GM18858 (cell line): Measurements from ENCODE around the gene DNAJC11.

Source experiments
- ATAC-seq: cut with Tn5 transposase; IDR thresholded peaks from one replicate; pipeline ENCODE4 v1.9.1; 2021; ENCODE audit not compliant: unreplicated experiment

DNAJC11 gene

DNA sequence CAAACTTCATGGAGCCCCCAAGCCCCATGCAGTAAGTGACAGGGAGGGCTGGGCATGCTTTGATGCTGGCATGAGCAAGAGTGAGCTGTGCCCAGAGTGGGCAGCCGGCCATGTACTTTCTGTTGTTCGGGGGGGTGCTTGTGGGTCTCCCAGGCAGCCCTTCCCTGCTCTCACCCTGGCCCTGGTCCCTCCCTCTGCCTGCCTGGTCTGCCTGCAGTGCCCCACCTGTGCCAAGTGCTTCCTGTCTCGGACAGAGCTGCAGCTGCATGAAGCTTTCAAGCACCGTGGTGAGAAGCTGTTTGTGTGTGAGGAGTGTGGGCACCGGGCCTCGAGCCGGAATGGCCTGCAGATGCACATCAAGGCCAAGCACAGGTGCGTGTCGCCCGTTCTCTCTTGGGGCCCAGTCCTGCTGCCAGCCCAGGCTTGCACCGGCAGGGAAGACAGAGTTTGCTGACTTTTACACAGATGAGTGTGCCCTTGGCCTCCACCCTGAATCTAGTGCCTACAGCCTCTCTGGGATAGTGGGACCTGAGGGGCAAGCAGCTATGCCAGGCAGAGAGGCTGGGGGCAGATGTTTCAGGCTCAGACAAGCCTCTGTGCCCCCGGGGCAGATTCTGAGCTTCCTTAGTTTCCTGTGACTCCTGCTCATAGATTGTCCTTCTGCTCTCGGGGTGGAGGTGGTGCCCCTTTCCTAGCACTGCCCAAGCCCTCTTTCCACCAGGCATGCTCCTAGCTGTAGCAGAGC, 114.2 kb downstream of the DNAJC11 start:
- no peak for ATAC-seq

GRCh38 chr1:6586404-6586816, 115.2 kb downstream of the DNAJC11 start:
- ATAC-seq: no peak

GRCh38 chr1:6585841-6586240, 115.8 kb downstream of the DNAJC11 start:
- ATAC-seq: no peak

- no peak for ATAC-seq
These were observed 116.4 kb downstream of the DNAJC11 start for GRCh38 chr1:6585081-6585722.
